DMS114 treated with DMSO at 0.1 percent for 48 hours (cell line): Measurements from ENCODE around the gene CAMK2G.

ENCODE experiments used
- DNase-seq: peaks from one replicate; lab custom pipeline; 2025; ENCODE audit not compliant: unreplicated experiment; lab: John Stamatoyannopoulos, UW

CAMK2G gene

GRCh38 chr10:73779539-73780197 is 94.7 kb downstream of the CAMK2G start:
- no peak for DNase-seq

GRCh38 chr10:73779018-73779417 is 95.3 kb downstream of the CAMK2G start:
- no peak for DNase-seq

DNA sequence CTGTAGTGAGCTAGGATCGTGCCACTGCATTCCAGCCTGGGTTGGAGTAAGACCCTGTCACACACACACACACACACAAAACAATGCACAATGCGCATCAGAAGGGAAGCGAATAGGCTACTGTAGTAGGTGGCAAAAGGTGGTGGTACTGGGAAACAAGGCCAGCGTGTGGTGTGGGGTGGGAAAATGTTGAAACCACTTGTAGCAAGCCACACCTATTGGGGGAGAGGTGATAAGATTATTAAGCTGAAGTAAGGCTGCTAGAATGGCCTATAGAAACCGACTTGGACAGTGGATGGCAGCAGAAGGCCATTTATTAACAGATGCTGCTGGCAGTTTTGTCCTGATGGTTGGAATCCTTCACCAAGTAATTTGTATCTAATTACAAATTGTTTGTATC is 99.7 kb downstream of the CAMK2G start:
- peak; percentile 29 for DNase-seq

- DNase-seq, result no peak
These were observed 101.0 kb downstream of the CAMK2G start for GRCh38 chr10:73773152-73773879.

- DNase-seq, result peak; percentile 78
These were observed 101.8 kb downstream of the CAMK2G start for GRCh38 chr10:73772281-73773151.

DNA sequence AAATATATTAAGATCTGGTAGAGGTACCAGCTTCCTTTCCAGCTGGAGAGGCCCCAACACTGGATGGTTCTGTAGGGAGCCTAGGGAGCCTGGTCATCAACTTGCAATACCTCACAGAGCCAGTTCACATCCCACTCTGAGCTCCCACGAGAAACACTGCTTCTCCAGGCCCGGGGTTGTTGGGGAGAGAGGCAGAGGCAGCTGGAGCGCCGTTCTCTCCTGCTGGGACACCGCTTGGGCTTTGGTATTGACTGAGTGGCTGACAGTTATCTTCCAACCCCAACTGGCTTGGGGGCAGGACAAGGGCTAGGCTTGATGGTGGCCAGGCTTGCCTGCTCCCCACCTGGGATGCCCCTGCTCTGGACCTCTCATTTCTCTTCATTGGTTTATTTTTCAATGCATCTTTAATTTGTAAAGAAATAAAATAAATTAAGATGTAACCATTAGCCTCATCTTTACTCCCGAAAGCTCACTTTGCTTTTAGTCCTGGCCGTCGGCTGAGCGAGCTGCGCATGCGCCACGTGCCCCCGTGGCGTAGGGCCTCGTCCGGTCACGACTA is 102.6 kb downstream of the CAMK2G start:
- peak; percentile 68 for DNase-seq

DNA sequence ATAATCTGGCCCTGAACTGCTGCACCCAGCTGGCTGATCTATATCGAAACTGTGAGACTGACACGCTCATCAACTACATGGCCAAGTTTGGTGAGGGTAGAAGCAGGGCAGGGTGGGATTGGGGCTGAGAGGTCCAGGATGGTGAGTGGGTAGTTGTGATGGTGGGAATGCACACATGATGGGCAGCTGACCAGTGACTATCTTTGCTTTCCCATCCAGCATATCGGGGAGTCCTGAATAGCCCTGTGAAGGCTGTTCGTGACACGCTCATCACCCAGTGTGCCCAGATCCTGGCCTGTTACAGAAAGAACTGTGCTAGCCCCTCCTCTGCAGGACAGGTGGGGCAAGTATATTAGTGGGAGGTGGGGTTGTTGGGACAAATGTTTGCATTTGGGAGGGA is 105.0 kb downstream of the CAMK2G start:
- no peak for DNase-seq

DNA sequence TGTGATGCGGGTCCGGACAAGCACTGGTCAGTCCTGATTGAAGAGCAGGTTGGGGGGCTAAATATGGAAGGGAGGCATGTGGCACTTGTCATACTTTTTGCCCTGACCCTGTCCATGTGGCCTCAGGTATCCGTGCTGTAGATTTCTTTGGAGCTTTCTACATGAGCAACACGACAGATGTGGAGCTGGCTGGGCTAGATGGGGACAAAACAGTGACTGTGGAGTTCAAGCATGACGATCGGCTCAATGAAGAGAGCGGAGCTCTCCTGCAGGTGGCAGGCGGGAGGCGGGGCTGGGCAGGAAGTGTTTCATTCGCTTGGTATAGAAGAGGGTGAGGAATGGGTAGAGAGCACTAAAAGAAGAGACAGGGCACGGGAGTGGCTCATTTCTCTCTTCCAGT is 105.5 kb downstream of the CAMK2G start:
- DNase-seq, result no peak

DNA sequence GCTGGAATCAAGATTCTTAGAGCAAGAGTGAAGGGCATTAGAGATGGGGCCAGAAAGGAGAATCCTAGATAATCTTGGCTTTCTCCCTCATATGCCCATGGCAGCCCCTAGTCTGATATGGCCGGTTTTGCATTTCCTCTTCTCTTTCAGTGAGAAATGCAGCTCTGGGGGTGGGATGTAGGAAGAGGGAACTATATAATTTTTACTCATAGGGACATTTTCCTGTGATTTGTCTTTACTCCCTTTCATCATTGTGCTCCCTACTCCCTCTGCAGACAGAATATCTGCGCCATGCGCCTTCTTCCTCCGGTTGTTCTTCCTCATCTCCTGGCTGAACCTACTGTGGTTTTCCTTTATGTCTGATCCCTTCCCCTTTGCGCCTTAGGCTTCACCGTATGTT is 109.3 kb downstream of the CAMK2G start:
- no peak for DNase-seq

DNA sequence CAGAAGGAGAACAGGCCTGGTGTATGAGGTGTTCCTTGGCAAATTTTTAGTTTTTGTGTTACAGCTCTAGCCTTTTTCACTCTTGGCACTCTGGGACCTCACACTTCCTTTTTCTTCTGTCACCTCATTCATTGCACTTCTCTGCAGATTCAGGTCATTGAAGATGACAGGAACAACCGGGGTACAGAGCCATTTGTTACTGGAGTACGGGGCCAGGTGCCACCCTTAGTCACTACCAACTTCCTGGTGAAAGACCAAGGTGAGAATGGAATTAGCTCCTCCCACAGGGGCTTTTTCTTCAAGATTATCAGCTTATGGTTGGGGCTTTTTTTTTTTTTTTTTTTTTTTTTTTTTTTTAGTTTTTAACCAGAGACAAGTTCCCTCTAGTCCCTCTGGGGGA is 111.0 kb downstream of the CAMK2G start:
- no peak for DNase-seq

DNA sequence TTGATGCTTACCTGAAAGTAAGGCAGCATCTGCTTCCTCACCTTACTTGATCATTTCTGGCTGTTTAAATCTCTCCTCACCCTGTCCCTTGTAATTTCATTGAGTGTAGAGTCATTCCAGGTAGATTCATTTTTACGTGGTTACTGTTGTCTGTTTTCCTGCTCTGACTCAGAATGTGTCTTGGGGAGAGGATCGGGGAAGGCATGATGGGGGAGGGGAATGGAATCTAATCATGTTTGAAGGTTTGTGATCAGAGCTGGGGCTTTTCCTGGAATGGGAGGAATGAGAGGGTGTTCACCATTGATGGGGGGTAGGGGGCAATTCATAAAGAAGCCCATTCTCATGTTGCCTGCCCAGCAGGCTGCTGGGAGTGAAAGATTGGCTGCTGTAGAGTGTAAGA is 111.4 kb downstream of the CAMK2G start:
- no peak for DNase-seq
